Gastroesophageal sphincter (tissue), 3 donors: Measurements from ENCODE around the gene TSSK2.
"Not testable (repeated sequence)": the region's sequence is repeated elsewhere in the genome, so short reads cannot be mapped to it uniquely, and the experiment has no call there.

ENCODE experiments used
- EP300 ChIP-seq: sonication (generic); formaldehyde crosslinking; IDR thresholded peaks from one replicate; pipeline ENCODE4 v1.6.1; 2017; ENCODE audit warnings: antibody characterized with exemption, mild to moderate bottlenecking
- TF ChIP-seq, protein P1 (sequence below), 4 experiments: fragments of 200-600 bp in 2 of 4; fragments of 450-650 bp in 2 of 4; sonication (generic) in 1 of 4; IDR thresholded peaks; one replicate each; pipeline ENCODE4 v1.5.1; 2017 to 2019; ENCODE audit warnings: antibody characterized with exemption in 4 of 4, mild to moderate bottlenecking in 2 of 4, moderate library complexity in 2 of 4

DNA sequence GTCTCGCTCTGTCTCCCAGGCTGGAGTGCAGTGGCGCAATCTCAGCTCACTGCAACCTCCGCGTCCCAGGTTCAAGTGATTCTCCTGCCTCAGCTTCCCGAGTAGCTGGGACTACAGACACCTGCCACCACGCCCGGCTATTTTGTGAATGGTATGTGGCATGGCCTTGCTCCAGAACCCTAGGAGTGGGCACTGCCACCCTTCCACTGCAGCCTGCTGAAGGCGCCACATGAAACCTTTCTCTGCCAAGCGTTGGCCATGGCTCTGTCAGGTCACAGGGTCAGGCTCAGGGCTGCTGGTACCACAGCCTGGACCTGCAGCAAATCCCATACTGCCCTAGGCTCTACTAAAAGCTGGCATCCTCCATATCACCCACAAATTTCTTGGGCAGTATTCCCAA, 25.0 kb downstream of the TSSK2 start:
- TF ChIP-seq, protein P1, sequence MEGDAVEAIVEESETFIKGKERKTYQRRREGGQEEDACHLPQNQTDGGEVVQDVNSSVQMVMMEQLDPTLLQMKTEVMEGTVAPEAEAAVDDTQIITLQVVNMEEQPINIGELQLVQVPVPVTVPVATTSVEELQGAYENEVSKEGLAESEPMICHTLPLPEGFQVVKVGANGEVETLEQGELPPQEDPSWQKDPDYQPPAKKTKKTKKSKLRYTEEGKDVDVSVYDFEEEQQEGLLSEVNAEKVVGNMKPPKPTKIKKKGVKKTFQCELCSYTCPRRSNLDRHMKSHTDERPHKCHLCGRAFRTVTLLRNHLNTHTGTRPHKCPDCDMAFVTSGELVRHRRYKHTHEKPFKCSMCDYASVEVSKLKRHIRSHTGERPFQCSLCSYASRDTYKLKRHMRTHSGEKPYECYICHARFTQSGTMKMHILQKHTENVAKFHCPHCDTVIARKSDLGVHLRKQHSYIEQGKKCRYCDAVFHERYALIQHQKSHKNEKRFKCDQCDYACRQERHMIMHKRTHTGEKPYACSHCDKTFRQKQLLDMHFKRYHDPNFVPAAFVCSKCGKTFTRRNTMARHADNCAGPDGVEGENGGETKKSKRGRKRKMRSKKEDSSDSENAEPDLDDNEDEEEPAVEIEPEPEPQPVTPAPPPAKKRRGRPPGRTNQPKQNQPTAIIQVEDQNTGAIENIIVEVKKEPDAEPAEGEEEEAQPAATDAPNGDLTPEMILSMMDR (IDR thresholded peaks at IDR 0.05) = not testable (repeated sequence)
- not testable (repeated sequence) for TF ChIP-seq EP300
